NB4 (cell line): Measurements from ENCODE around the gene FGF14.

Source experiments
- DNase-seq: peaks from one replicate; pipeline ENCODE4 v3.0.0; 2010; ENCODE audit warnings: low read depth
- H3K4me3 ChIP-seq: one replicate; pipeline ENCODE4 v1.5.1; 2011; ENCODE audit warnings: mild to moderate bottlenecking, low read depth, low read length, moderate library complexity
- CTCF ChIP-seq: IDR thresholded peaks from one replicate; pipeline ENCODE4 v1.5.1; 2012; ENCODE audit warnings: low read depth, low read length
- MAX ChIP-seq: IDR thresholded peaks from 2 replicates; pipeline ENCODE4 v1.6.1; 2011; ENCODE audit warnings: low read depth, low read length
- MYC ChIP-seq: IDR thresholded peaks from 2 replicates; pipeline ENCODE4 v1.6.1; 2011; ENCODE audit warnings: low read depth, low read length
- POLR2A ChIP-seq: IDR thresholded peaks from 2 replicates; pipeline ENCODE4 v1.6.1; 2011; ENCODE audit warnings: mild to moderate bottlenecking; ENCODE audit not compliant: insufficient read length; ENCODE audit errors: extremely low read depth

FGF14 gene

GRCh38 chr13:102040812-102041211 is 361.0 kb downstream of the FGF14 start:
- no peak overlapping the region for H3K4me3 ChIP-seq
- TF ChIP-seq MAX (no peak), CTCF (no peak), MYC (no peak), POLR2A (no peak)
- DNase-seq, result no peak

DNA sequence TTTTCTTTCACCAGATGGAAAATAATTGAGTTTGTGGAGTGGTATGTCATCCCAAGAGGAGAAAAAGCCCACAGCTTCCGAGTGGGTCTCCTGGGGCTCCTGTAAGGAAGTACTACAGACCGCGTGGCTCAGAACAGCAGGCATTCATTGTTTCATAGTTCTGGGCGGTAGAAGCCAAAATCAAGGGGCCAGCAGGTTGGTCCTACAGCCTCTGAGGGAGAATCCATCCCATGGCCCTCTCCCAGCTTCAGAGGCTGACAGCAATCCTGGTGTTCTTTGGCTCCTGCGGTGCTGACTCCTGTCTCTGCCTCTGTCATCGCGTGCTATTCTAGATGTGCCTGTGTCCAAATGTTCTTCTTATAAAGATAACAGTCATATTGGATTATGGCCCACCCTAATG is 362.6 kb downstream of the FGF14 start:
- no peak for DNase-seq
- TF ChIP-seq MYC, result no peak
- no peak overlapping the region for H3K4me3 ChIP-seq

DNA sequence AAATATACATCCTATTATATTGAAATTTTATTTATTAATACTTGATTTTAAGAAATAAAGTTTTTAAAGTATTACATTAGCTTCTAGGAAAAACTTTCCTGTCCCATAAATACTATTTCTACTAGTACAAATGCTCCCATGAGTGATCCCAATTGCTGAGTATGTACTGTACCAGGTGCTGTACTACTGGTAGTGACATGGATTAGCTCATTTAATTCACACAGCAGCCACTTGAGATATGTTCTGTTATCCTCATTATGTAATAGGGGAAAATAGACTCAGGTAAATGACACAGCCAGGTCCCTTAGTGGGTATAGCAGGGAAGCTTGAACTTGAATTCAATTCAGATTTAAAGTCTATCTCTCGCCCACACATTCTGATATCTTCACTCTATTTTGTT is 363.1 kb downstream of the FGF14 start:
- DNase-seq, result no peak
- no peak overlapping the region for H3K4me3 ChIP-seq
- TF ChIP-seq MYC, result no peak
- TF ChIP-seq MAX, result no peak
- no peak for TF ChIP-seq CTCF
- TF ChIP-seq POLR2A, result no peak

DNA sequence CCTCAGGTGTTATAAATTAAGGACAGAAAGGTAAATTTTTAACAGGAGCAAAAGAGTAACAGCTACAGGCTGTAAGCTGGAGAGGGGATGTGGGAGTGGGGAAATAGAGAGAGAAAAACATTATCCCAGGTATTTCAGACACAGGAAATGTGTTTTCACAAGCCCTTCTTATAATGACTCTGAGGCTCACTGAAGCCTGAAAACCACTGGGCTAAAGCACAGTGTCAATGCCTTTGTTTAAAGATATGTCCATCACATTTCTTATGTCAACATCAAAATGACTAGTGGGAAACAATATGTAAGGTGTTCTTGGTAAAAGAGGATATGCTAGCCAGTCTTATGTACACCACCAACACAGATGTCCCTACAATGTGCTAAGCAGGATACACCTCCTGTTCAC is 365.9 kb downstream of the FGF14 start:
- H3K4me3 ChIP-seq, result no peak overlapping the region
- DNase-seq, result no peak
- TF ChIP-seq MAX, result no peak

DNA sequence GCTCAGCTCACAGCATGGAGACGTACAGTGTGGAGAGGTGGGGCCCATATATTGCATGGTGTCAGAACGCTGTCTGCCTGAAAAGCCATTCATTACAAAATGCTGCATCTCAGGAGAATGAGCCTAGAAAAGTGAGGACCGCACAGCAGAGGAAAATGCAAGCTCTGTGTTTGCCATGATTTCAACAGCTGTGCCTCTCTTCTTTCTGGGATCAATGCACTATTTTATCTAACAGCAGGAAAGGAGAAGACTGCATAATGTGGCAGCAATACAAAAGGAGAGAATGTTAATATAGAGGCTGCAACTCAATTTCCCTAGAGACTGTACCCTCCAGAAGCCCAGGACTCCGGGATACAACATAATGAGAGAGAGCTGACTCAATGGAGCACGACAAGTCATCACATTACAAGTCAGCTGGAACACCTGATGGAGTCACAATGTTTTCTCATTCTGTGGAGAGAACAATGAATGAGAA is 368.0 kb downstream of the FGF14 start:
- H3K4me3 ChIP-seq, result no peak overlapping the region
- no peak for TF ChIP-seq MYC
- no peak for TF ChIP-seq MAX
- TF ChIP-seq CTCF, result no peak
- no peak for TF ChIP-seq POLR2A
- DNase-seq, result no peak

DNA sequence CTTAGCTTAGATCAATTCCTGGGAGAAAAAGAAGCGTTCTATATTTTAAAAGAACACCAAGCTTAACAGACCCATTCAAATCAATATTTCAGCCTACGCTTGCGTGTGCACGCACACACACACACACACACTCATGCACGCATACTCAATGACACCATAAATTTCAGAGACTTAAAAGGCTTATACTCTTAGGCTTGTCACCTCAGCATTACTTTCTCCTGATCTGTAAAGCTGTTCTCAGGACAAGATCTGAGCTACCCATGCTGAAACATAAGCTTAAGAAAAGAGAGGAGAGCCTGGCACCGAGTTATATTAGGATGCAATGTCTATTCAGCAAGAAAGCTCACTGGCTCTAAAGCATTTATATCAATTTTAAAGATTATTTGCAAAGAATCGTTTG is 368.5 kb downstream of the FGF14 start:
- H3K4me3 ChIP-seq, result no peak overlapping the region
- DNase-seq, result no peak
- TF ChIP-seq POLR2A (no peak), MAX (no peak), CTCF (no peak), MYC (no peak)

- no peak overlapping the region for H3K4me3 ChIP-seq
- no peak for DNase-seq
- no peak for TF ChIP-seq MAX
- no peak for TF ChIP-seq MYC
- no peak for TF ChIP-seq CTCF
- TF ChIP-seq POLR2A, result no peak
Measured at GRCh38 chr13:102028868-102029267, 373.0 kb downstream of the FGF14 start.
